Nucleus accumbens (tissue), 56 donors: Measurements from ENCODE around the gene S100A11.

ENCODE experiments used
- DNase-seq, 56 donors: peaks; one replicate each; lab custom pipeline; 2025; lab: John Stamatoyannopoulos, UW

Gene S100A11

GRCh38 chr1:151988405-151988923, 48.3 kb downstream of the S100A11 start:
- DNase-seq = no peak

- DNase-seq = no peak
Measured at GRCh38 chr1:151986501-151987190, 50.2 kb downstream of the S100A11 start.

GRCh38 chr1:151985768-151986167, 51.0 kb downstream of the S100A11 start:
- DNase-seq = no peak

GRCh38 chr1:151985270-151985669, 51.5 kb downstream of the S100A11 start:
- no peak for DNase-seq

GRCh38 chr1:151984313-151984956, 52.4 kb downstream of the S100A11 start:
- no peak for DNase-seq
